H9 (cell line): ENCODE data around the gene GRXCR2. TPM values are rescaled to one million over a fixed set of nuclear protein-coding genes. Genes with fewer than 3 reads are reported as not detected.

Experiments
- DNase-seq: peaks from one replicate; pipeline ENCODE4 v3.0.0-alpha.2; 2017
- H2AFZ ChIP-seq: one replicate; pipeline ENCODE4 v1.6.1; 2013; ENCODE audit warnings: mild to moderate bottlenecking, low read length, control low read depth, moderate library complexity
- H2AK5ac ChIP-seq: 2 replicates; pipeline ENCODE4 v1.6.1; 2013; ENCODE audit warnings: low read length, control low read depth, mixed read lengths; ENCODE audit not compliant: insufficient read length
- H2BK120ac ChIP-seq: one replicate; pipeline ENCODE4 v1.6.1; 2013; ENCODE audit warnings: low read depth, mild to moderate bottlenecking, low read length, control low read depth, inconsistent platforms; ENCODE audit not compliant: poor library complexity, severe bottlenecking
- H2BK12ac ChIP-seq: 2 replicates; pipeline ENCODE4 v1.6.1; 2013; ENCODE audit warnings: low read length, control low read depth, mixed read lengths, low read depth; ENCODE audit not compliant: insufficient read length
- H2BK15ac ChIP-seq: 2 replicates; pipeline ENCODE4 v1.6.1; 2013; ENCODE audit warnings: low read depth, low read length, control low read depth
- H2BK20ac ChIP-seq: one replicate; pipeline ENCODE4 v1.6.1; 2013; ENCODE audit warnings: low read depth, mild to moderate bottlenecking, low read length, control low read depth, inconsistent platforms; ENCODE audit not compliant: poor library complexity, severe bottlenecking
- H2BK5ac ChIP-seq: 2 replicates; pipeline ENCODE4 v1.6.1; 2013; ENCODE audit warnings: low read length, control low read depth, mixed read lengths; ENCODE audit not compliant: insufficient read length
- H3K14ac ChIP-seq: 2 replicates; pipeline ENCODE4 v1.6.1; 2013; ENCODE audit warnings: low read length, control low read depth; ENCODE audit not compliant: insufficient read depth
- H3K18ac ChIP-seq: 2 replicates; pipeline ENCODE4 v1.6.1; 2013; ENCODE audit warnings: low read depth, mild to moderate bottlenecking, mixed read lengths, low read length, control low read depth; ENCODE audit not compliant: insufficient read length
- H3K23ac ChIP-seq: 2 replicates; pipeline ENCODE4 v1.6.1; 2013; ENCODE audit warnings: low read length, control low read depth, mixed read lengths, low read depth; ENCODE audit not compliant: insufficient read length
- H3K23me2 ChIP-seq: 2 replicates; pipeline ENCODE4 v1.6.1; 2013; ENCODE audit warnings: low read depth, mild to moderate bottlenecking, mixed read lengths, low read length, control low read depth; ENCODE audit not compliant: insufficient read length, poor library complexity, severe bottlenecking
- H3K27ac ChIP-seq: 2 replicates; pipeline ENCODE4 v1.5.1; 2013; ENCODE audit warnings: low read length, control low read depth, mixed read lengths, low read depth; ENCODE audit not compliant: insufficient read length
- H3K27me3 ChIP-seq: 2 replicates; pipeline ENCODE4 v1.6.1; 2013; ENCODE audit warnings: low read length, control low read depth, inconsistent platforms; ENCODE audit not compliant: insufficient read depth
- H3K4ac ChIP-seq: 2 replicates; pipeline ENCODE4 v1.6.1; 2013; ENCODE audit warnings: low read depth, mild to moderate bottlenecking, control low read depth, inconsistent platforms, low read length, moderate library complexity
- H3K4me1 ChIP-seq: 2 replicates; pipeline ENCODE4 v1.6.1; 2013; ENCODE audit warnings: low read length, control low read depth, inconsistent platforms; ENCODE audit not compliant: insufficient read depth
- H3K4me2 ChIP-seq: 2 replicates; pipeline ENCODE4 v1.6.1; 2013; ENCODE audit warnings: low read length, control low read depth, mixed read lengths; ENCODE audit not compliant: insufficient read length, insufficient read depth
- H3K56ac ChIP-seq: 2 replicates; pipeline ENCODE4 v1.6.1; 2013; ENCODE audit warnings: low read depth, mild to moderate bottlenecking, mixed read lengths, low read length, control low read depth; ENCODE audit not compliant: insufficient read length
- H3K79me1 ChIP-seq: 2 replicates; pipeline ENCODE4 v1.6.1; 2013; ENCODE audit warnings: low read depth, mild to moderate bottlenecking, moderate library complexity, low read length, control low read depth, inconsistent platforms; ENCODE audit not compliant: insufficient read depth, poor library complexity, severe bottlenecking
- H3K79me2 ChIP-seq: 2 replicates; pipeline ENCODE4 v1.6.1; 2013; ENCODE audit warnings: low read length, control low read depth, inconsistent platforms; ENCODE audit not compliant: insufficient read depth
- H3K9ac ChIP-seq: 2 replicates; pipeline ENCODE4 v1.6.1; 2013; ENCODE audit warnings: low read length, control low read depth, mixed read lengths; ENCODE audit not compliant: insufficient read length; ENCODE audit errors: extremely low read depth
- H3K9me3 ChIP-seq: one replicate; pipeline ENCODE4 v1.6.1; 2013; ENCODE audit warnings: low read depth, low read length, inconsistent platforms; ENCODE audit not compliant: control insufficient read depth
- H3T11ph ChIP-seq: one replicate; pipeline ENCODE4 v1.6.1; 2013; ENCODE audit warnings: mild to moderate bottlenecking, low read length, control low read depth, inconsistent platforms
- H4K20me1 ChIP-seq: one replicate; pipeline ENCODE4 v1.6.1; 2013; ENCODE audit not compliant: control insufficient read depth, insufficient read length, insufficient read depth
- H4K5ac ChIP-seq: 2 replicates; pipeline ENCODE4 v1.6.1; 2013; ENCODE audit warnings: low read depth, mild to moderate bottlenecking, mixed read lengths, low read length, control low read depth; ENCODE audit not compliant: insufficient read length
- H4K8ac ChIP-seq: replicated peaks from 2 replicates; pipeline ENCODE4 v1.6.1; 2013; ENCODE audit warnings: low read length, control low read depth, mixed read lengths, low read depth; ENCODE audit not compliant: insufficient read length
- H4K91ac ChIP-seq: 2 replicates; pipeline ENCODE4 v1.6.1; 2013; ENCODE audit warnings: low read depth, mild to moderate bottlenecking, moderate library complexity, mixed read lengths, low read length, control low read depth; ENCODE audit not compliant: insufficient read length
- H3K27ac Mint-ChIP-seq, 3 experiments: 2 replicates in 2 of 3; 3 replicates in 1 of 3; pipeline ENCODE4 v1.8.0; 2020 to 2021; ENCODE audit warnings: mixed read lengths in 3 of 3, mild to moderate bottlenecking in 1 of 3, moderate library complexity in 1 of 3
- H3K27me3 Mint-ChIP-seq: 2 replicates; pipeline ENCODE4 v1.8.0; 2021; ENCODE audit warnings: low read depth, mild to moderate bottlenecking, moderate library complexity, mixed read lengths
- H3K36me3 Mint-ChIP-seq, 3 experiments: 2 replicates in 2 of 3; 3 replicates in 1 of 3; pipeline ENCODE4 v1.8.0; 2020 to 2021; ENCODE audit warnings: low read depth in 3 of 3, mixed read lengths in 3 of 3; ENCODE audit not compliant: insufficient read depth in 1 of 3
- H3K4me1 Mint-ChIP-seq, 2 experiments: 2 replicates each; pipeline ENCODE4 v1.8.0; 2020; ENCODE audit warnings: mixed read lengths in 2 of 2
- H3K4me3 Mint-ChIP-seq, 2 experiments: 2 replicates in 1 of 2; 3 replicates in 1 of 2; pipeline ENCODE4 v1.8.0; 2020 to 2021; ENCODE audit warnings: mild to moderate bottlenecking in 2 of 2, mixed read lengths in 2 of 2, moderate library complexity in 1 of 2
- H3K9me3 Mint-ChIP-seq, 2 experiments: 2 replicates in 1 of 2; 3 replicates in 1 of 2; pipeline ENCODE4 v1.8.0; 2020; ENCODE audit warnings: mild to moderate bottlenecking in 2 of 2, mixed read lengths in 2 of 2, moderate library complexity in 1 of 2
- CTCF ChIP-seq: fragments of 200-600 bp; sonication (generic); conservative IDR thresholded peaks from 3 replicates; pipeline ENCODE4 v1.8.0; 2021; ENCODE audit warnings: antibody characterized with exemption, mild to moderate bottlenecking
- WGBS: extraction: QIAGEN DNeasy Blood & Tissue Kit; methylation state at CpG from one replicate; pipeline ENCODE4 v1.1.7; 2013; ENCODE audit warnings: missing lambda C conversion rate, low lambda C conversion rate, mixed read lengths; ENCODE audit not compliant: insufficient read length; ENCODE audit errors: extremely low coverage; 5-methylcytosine and 5-hydroxymethylcytosine counted together
- long read RNA-seq: library from polyadenylated mRNA; unstranded; transcript quantifications from one replicate; pipeline ENCODE4 v2.0.0, GENCODE V29; 2020
- total RNA-seq: library from RNA; stranded (reverse); gene quantifications from 2 replicates; pipeline ENCODE4 v1.2.1, GENCODE V29; 2021

The GRXCR2 gene
- total RNA-seq, result not detected in 2 replicates
- long read RNA-seq, result 0 reads

- no peak within 1 kb of the TSS for H3K14ac ChIP-seq
- Mint-ChIP-seq H3K27ac (no peak within 1 kb of the TSS; a peak in 1 of 7 replicates), H3K27me3 (peaks cover 20% of the 10 kb centered on the region), H3K4me1 (no peaks in the 10 kb centered on the region), H3K9me3 (no peaks in the 10 kb centered on the region; a peak in 1 of 5 replicates), H3K36me3 (no peaks in the 10 kb centered on the region), H3K4me3 (no peak within 1 kb of the TSS)
- H2BK15ac ChIP-seq, result no peak within 1 kb of the TSS
- no peaks in the 10 kb centered on the region for H3K4me1 ChIP-seq
- H3K4ac ChIP-seq, result no peak within 1 kb of the TSS
- H2BK120ac ChIP-seq, result no peak within 1 kb of the TSS
- no peaks in the 10 kb centered on the region for H3K79me1 ChIP-seq
- H3K9ac ChIP-seq, result no peak within 1 kb of the TSS
- H3K23ac ChIP-seq, result no peak within 1 kb of the TSS
- H3K79me2 ChIP-seq, result no peaks in the 10 kb centered on the region
- DNase-seq, result no peak
- no peak within 1 kb of the TSS for H3K56ac ChIP-seq
- H3K4me2 ChIP-seq, result no peak within 1 kb of the TSS
- H3K27me3 ChIP-seq, result no peaks in the 10 kb centered on the region
- no peak within 1 kb of the TSS for H2BK5ac ChIP-seq
- no peak within 1 kb of the TSS for H3K18ac ChIP-seq
- H4K20me1 ChIP-seq, result no peaks in the 10 kb centered on the region
- H3K27ac ChIP-seq, result no peak within 1 kb of the TSS
- H3T11ph ChIP-seq, result no peak within 1 kb of the TSS
- H4K8ac ChIP-seq, result no peak within 1 kb of the TSS
- no peak within 1 kb of the TSS for H2AFZ ChIP-seq
- WGBS, result no CpG with 5 or more reads among the region's 3 CpGs
- H2BK20ac ChIP-seq, result no peak within 1 kb of the TSS
- no peak within 1 kb of the TSS for H2AK5ac ChIP-seq
- no peak within 1 kb of the TSS for H2BK12ac ChIP-seq
- no peak within 1 kb of the TSS for H4K91ac ChIP-seq
- no peak within 1 kb of the TSS for H4K5ac ChIP-seq
- no peaks in the 10 kb centered on the region for H3K9me3 ChIP-seq
- no peaks in the 10 kb centered on the region for H3K23me2 ChIP-seq
- TF ChIP-seq CTCF, result no peak
Measured at GRCh38 chr5:145872914-145873313, at the start of gene GRXCR2. Gene GRXCR2 (minus strand): TSS chr5:145873014. CDS start chr5:145872968, 46 bp downstream.
